Measurements from ENCODE around the gene B4GALT5.
"Not testable (repeated sequence)": the region's sequence is repeated elsewhere in the genome, so short reads cannot be mapped to it uniquely, and the experiment has no call there.

The B4GALT5 gene

GRCh38 chr20:49615401-49616153 is 98.1 kb downstream of the B4GALT5 start:
- no peak overlapping the region for H3K27ac ChIP-seq
- DNase-seq (ENCODE audit: low read depth, low spot score): no peak

GRCh38 chr20:49615051-49615400 is 98.7 kb downstream of the B4GALT5 start:
- DNase-seq (ENCODE audit: low read depth, low spot score); H3K27ac ChIP-seq: not testable (repeated sequence)

GRCh38 chr20:49614338-49615050 is 99.2 kb downstream of the B4GALT5 start:
- no peak for DNase-seq (ENCODE audit: low read depth, low spot score)
- no peak overlapping the region for H3K27ac ChIP-seq

DNA sequence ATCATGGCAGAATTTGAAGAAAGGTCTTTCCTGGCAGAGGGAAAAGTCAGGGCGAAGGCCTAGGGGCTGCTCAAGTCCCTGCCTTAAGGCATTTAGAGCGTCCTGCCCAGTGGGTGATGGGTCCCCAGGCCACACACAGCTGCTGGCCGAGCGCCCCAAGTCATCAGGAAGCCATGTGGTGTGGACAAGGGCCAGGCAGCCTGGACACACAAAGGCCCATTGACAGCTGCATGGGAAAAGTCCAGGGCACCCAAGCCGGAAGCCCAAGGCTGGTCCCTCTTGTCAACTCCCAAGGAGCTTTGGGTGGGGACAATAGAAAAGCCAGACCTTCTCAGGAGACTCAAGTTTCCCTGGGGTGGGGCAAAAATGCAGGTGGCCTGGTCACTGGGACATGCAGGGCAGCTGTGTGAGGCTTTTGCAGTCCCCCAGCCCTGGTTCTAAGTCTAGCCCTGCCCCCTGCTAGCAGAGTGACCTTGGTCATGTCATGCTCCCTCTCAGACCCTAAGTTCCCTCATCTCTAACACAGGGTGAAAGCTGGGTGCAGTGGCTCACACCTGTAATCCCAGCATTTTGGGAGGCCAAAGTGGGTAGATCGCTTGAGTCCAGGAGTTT is 101.4 kb downstream of the B4GALT5 start:
- no peak for DNase-seq (ENCODE audit: low read depth, low spot score)
- no peak overlapping the region for H3K27ac ChIP-seq

DNA sequence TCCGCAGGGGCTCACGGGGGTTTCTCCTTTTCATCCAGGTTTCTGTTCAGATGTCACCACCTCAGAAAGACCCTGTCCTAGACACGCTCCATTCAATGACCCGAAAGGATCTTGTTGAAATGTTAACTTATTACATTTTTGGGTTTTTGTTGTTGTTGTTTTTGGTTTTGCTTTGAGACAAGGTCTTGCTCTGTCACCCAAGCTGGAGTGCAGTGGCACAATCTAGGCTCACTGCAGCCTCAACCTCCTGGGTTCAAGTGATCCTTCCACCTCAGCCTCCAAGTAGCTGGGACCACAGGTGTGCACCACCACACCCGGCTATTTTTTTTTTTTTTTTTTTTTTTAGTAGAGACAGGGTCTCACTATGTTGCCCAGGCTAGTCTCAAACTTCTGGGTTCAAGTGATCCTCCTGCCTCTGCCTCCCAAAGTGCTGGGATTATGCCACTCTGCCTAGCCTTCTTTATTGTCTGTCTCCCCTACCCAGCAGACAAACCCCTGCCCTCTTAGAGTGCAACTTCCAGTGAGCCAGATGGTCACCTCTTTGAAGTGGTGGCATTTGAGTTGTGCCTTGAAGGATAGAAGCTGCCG is 102.0 kb downstream of the B4GALT5 start:
- not testable (repeated sequence) for DNase-seq (ENCODE audit: low read depth, low spot score); H3K27ac ChIP-seq

DNA sequence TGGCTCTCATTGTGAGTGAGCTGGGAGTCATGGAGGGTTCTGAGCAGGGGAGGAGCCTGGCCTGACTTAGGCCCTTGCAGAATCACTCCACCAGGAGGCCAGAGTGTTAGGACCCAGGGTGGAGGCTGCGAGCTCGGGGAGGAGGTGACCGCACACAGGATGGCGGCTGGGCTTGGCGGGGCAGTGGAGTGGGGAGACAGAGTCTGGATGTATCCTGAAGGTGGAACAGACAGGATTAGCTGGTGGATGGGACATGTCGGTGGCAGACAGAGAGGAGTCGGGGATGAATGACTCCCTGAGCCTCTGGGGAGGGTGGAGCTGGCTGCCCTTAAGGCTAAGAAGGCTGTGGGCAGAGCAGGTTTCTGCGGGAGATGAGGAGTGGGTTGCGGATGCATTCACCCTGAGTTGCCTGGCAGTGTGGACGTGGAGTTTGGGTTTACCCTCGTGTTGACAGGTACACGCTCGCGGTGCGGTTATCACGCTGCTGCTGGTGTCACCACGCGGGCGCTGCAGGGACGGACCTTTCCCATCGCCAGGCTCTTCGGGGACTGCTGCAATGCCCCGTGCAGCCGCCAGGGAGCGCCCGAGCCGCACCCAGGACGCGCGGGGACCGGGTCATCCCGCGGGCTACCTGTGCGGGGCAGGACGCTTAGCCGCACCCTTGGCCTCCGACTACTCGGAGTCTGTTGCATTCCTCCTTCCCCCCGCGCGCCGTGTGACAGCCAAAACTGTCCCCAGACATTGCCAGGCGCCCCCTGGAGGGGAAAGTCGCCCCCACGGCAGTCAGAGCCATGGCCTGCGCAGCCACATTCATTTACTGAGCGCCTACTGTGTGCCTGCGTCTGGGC is 102.8 kb downstream of the B4GALT5 start:
- H3K27ac ChIP-seq: no peak overlapping the region
- no peak for DNase-seq (ENCODE audit: low read depth, low spot score)

DNA sequence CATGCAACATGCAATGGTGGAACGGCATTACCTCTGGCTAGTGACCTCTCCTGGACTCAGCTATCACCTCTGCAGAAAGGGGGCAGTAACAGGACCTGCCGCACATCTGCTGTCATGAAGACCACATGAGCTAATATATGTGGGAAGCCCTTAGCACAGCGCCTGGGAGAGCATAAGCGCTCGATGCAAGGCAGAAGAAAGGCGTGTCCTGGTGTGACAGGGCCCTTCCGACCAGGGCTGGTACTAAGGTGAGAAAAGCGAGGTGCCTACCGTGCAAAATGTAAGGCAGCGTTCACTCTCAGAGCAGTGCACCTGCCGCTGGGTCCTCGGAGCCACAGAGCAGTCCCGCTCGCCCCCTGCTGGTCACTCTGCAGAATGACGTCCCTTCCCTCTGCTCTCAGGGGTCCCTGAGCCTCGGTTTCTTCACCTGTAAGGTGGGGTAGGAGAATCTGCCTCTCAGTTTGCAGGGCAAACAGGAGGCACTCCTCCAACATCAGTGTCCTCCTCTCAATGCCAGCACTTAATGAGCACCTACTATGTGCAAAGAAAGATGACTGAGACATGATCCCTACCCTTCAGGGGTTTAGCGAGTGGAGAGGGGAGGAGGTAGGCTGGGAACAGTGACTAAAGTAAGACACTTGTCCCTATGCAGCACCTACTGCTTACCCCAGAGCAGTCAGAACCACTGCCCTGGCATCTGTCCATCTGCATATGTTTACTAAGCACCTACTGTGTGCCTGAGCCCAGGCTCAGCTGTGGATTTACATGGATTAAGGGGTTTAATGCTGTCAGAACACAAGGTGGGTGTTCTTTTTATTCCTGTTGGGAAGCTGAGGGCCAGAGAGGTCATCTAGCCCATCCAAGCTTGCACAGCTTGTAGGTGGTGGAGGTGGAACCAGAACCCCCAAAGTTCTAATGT is 104.7 kb downstream of the B4GALT5 start:
- no peak for DNase-seq (ENCODE audit: low read depth, low spot score)
- no peak overlapping the region for H3K27ac ChIP-seq

DNA sequence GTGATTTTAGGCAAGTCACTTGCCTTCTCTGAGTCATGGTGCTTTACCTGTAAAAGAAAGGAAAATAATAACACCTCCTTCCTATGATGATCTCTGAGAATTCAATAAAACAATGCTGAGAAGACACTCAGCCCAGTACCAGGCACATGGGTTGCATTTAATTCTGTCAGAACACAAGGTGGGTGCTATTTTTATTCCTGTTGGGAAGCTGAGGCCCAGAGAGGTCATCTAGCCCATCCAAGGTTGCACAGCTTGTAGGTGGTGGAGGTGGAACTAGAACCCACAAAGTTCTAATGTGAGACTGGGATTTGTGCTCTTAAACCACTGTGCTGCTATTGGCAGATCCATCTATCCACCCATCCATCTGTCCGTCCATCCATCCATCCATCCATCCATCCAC is 106.1 kb downstream of the B4GALT5 start:
- no peak overlapping the region for H3K27ac ChIP-seq
- no peak for DNase-seq (ENCODE audit: low read depth, low spot score)

GRCh38 chr20:49603209-49603627 is 110.5 kb downstream of the B4GALT5 start:
- no peak overlapping the region for H3K27ac ChIP-seq
- no peak for DNase-seq (ENCODE audit: low read depth, low spot score)

DNA sequence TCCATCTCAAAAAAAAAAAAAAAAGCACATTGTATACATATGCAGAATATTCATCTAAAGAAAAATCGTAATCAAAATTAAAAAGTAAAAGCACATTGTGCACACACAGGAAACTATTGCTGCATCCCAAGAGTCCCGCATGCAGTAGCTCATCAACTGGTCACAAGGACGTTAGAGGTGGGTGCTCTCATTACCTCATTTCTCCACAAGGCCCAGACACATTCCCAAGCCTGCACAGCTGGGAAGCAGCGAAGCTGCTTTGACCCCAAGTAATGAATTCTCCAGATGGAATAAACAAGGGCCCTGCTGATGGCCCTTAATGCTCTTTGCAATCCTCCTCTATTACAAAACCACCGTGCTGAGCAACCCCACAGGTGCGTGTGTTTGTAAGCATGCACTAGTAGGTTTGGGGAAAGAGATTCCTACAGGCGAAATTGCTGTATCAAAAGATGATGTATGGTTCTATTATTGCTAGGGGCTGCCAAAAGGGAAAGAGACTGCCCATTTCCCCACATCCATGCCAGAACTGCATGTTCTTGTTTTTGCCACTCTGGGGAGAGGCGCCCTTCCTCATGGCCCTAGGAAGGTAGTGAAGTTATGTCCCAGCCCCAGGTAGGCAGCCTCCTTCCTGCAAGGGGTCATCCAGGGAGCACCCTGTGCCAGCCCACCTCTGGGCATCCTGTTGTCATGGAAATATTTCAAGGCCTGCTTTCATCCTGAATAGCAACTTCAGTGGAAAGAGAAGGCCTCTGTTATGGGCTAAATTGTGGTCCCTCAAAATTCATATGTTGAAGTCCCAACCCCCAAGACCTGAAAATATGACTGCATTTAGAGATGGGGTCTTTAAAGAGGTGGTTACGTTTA is 111.1 kb downstream of the B4GALT5 start:
- no peak for DNase-seq (ENCODE audit: low read depth, low spot score)
- H3K27ac ChIP-seq: no peak overlapping the region

- no peak for DNase-seq (ENCODE audit: low read depth, low spot score)
Observed at GRCh38 chr20:49601153-49601924, 112.3 kb downstream of the B4GALT5 start.

GRCh38 chr20:49599746-49600113 is 113.9 kb downstream of the B4GALT5 start:
- no peak overlapping the region for H3K27ac ChIP-seq
- DNase-seq (ENCODE audit: low read depth, low spot score): no peak

More at GRCh38 chr20:49601153-49601924, 112.3 kb downstream of the B4GALT5 start:
- no peak overlapping the region for H3K27ac ChIP-seq

- DNase-seq (ENCODE audit: low read depth, low spot score): no peak
- no peak overlapping the region for H3K27ac ChIP-seq
Observed at GRCh38 chr20:49597825-49598395, 115.8 kb downstream of the B4GALT5 start.

DNA sequence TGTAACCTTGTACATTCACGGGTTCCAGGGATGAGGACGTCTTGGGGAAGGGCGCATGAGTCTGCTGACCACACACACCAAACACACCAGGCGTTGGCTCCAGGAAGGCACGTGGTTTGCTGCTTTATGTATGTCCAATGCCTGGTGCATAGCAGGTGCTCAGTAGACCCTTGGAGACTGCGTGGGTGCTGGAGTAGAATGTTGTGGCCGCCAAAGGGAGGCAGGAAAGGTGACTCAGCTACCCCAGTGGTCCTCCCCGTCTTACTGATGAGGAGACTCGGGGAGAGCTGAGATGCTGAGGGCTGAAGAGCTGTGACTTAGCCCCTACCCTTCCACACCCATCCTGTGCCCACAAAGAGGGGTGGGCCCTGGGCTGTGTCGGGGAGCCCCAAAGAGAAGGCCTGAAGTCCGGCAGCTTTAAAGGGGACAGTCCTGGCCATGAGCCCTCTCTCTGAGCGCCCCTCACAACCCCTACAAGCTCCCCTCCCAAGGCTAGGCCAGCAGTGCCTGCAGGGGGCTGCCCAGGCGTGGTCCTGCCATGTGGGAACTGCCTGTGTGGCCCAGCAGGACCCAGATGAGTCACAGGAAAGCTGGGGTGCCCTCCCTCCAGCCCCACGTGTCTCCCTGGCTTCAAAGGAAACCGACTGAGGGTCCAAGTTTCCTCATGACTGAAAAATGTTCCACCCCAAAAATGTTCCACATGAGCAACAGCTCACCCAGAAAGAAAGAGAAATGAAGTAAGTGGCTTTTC is 117.7 kb downstream of the B4GALT5 start:
- DNase-seq (ENCODE audit: low read depth, low spot score): no peak
- no peak overlapping the region for H3K27ac ChIP-seq

DNA sequence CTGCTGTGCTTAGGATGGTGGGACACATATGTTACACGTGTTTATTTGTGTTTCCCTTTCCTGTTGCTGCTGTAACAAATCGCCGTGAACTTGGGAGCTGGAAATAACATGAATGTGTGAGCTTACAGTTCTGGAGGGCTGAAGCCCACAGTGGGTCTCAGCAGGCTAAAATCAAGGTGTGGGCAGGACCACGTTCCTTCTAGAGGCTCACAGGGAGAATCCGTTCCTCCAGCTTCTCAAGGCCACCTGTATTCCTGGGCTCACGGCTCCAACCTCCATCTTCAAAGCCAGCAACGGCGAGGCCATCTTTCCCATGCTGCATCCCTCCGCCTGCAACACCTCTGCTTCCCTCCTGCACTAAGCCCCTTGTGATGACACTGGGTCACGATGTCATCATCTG is 118.3 kb downstream of the B4GALT5 start:
- DNase-seq (ENCODE audit: low read depth, low spot score): no peak
- no peak overlapping the region for H3K27ac ChIP-seq

DNA sequence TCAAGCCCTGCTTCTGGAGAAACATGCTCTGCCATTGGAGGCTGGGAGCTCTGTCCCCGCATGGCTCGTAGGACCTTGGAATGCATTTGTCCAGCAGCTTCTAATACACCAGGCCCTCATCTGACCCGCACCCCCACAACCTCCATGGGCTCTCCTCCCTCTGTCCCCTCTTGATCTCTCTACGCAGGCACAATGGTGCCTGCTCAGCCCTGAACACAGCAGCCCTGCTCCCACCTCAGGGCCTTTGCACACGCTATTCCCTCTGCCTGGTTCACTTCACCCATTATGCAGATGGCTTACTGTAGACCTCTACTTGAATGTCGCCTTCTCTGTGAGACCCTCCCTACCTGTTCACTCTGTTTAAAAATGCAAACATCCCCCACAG is 118.8 kb downstream of the B4GALT5 start:
- DNase-seq (ENCODE audit: low read depth, low spot score): no peak
- H3K27ac ChIP-seq: no peak overlapping the region

All from epithelial cell of prostate (primary cell).